Measurements from ENCODE around the gene TSHZ2. TPM values are rescaled to one million over a fixed set of nuclear protein-coding genes. Genes with fewer than 3 reads are reported as not detected.
A peak's percentile ranks its signal among the peaks of the same experiment; 100 is the strongest.

The TSHZ2 gene
- total and polyA plus RNA-seq, 2 experiments from 2014 or later: 1.1 to 5.2 TPM

DNA sequence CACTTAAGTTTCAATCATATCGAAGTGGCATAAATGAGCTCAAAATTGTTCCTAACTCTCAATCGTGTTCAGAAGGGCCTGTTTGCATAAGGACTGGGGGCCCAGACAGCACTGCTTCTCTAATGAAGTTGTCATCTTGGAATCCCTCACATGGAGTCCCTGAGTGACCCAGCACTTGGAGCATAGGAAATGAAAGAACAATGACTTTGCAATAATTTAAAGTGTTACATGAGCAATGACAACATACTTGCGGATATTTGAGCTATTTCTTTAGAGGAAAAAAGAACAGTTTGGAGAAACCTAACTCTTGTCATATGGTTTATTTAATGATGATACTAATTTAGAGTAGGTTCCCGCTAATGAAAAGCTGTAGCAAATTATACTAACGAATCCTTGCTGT lies 239.9 kb downstream of the TSHZ2 start:
- TF ChIP-seq EZH2 (IDR thresholded peaks at IDR 0.05; ENCODE audit: borderline replicate concordance) (no peak), EZH2phosphoT487 (IDR thresholded peaks at IDR 0.05; ENCODE audit: low read depth, severe bottlenecking, unreplicated experiment) (no peak)
- TF ChIP-seq, protein P1, sequence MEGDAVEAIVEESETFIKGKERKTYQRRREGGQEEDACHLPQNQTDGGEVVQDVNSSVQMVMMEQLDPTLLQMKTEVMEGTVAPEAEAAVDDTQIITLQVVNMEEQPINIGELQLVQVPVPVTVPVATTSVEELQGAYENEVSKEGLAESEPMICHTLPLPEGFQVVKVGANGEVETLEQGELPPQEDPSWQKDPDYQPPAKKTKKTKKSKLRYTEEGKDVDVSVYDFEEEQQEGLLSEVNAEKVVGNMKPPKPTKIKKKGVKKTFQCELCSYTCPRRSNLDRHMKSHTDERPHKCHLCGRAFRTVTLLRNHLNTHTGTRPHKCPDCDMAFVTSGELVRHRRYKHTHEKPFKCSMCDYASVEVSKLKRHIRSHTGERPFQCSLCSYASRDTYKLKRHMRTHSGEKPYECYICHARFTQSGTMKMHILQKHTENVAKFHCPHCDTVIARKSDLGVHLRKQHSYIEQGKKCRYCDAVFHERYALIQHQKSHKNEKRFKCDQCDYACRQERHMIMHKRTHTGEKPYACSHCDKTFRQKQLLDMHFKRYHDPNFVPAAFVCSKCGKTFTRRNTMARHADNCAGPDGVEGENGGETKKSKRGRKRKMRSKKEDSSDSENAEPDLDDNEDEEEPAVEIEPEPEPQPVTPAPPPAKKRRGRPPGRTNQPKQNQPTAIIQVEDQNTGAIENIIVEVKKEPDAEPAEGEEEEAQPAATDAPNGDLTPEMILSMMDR (IDR thresholded peaks at IDR 0.05; ENCODE audit: poor library complexity): no peak
- Histone ChIP-seq H3K36me3 (replicated peaks; ENCODE audit: insufficient read depth, low read depth) (no peaks in the 10 kb centered on the region), H3K79me2 (no peaks in the 10 kb centered on the region), H2AFZ (no peak overlapping the region), H3K4me3 (no peak overlapping the region), H3K9me3 (ENCODE audit: low read depth) (no peaks in the 10 kb centered on the region), H4K20me1 (ENCODE audit: insufficient read depth, poor library complexity, severe bottlenecking) (no peaks in the 10 kb centered on the region), H3K4me2 (no peak overlapping the region), H3K4me1 (ENCODE audit: insufficient read depth) (no peaks in the 10 kb centered on the region), H3K9me2 (replicated peaks; ENCODE audit: insufficient read depth) (no peaks in the 10 kb centered on the region), H3K27ac (no peak overlapping the region), H3K27me3 (no peaks in the 10 kb centered on the region)
- 92% methylated on average over 5 of the region's 5 CpGs for WGBS (ENCODE audit: low lambda C conversion rate, missing lambda C conversion rate)
- DNase-seq (ENCODE audit: low spot score): no peak

DNA sequence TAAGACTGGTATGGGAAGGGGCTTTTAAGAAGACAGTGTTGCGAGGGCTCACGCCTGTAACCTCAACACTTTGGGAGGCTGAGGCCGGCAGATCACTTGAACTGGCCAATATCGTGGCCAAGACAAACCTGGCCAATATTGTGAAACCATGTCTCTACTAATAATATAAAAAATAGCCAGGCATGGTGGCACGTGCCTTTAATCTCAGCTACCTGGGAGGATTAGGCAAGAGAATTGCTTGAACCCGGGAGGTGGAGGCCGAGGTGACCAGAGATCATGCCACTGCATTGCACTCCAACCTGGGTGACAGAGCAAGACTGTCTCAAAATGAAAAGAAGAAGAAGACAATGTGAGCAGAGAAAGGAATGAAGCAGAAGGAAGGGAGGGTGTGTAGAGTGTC lies 242.2 kb downstream of the TSHZ2 start:
- TF ChIP-seq EZH2phosphoT487 (IDR thresholded peaks at IDR 0.05; ENCODE audit: low read depth, severe bottlenecking, unreplicated experiment) (no peak), EZH2 (IDR thresholded peaks at IDR 0.05; ENCODE audit: borderline replicate concordance) (no peak)
- TF ChIP-seq, protein P1 (IDR thresholded peaks at IDR 0.05; ENCODE audit: poor library complexity): no peak
- WGBS (ENCODE audit: low lambda C conversion rate, missing lambda C conversion rate): 93% methylated on average over 7 of the region's 7 CpGs
- no peaks in the 10 kb centered on the region for H3K9me2 ChIP-seq (replicated peaks; ENCODE audit: insufficient read depth)
- no peak for DNase-seq (ENCODE audit: low spot score)
- H3K4me1 ChIP-seq (ENCODE audit: insufficient read depth): no peaks in the 10 kb centered on the region
- H3K27me3 ChIP-seq: no peaks in the 10 kb centered on the region
- no peaks in the 10 kb centered on the region for H3K36me3 ChIP-seq (replicated peaks; ENCODE audit: insufficient read depth, low read depth)
- no peaks in the 10 kb centered on the region for H3K9me3 ChIP-seq (ENCODE audit: low read depth)
- no peaks in the 10 kb centered on the region for H3K79me2 ChIP-seq
- H3K27ac ChIP-seq: no peak overlapping the region
- H4K20me1 ChIP-seq (ENCODE audit: insufficient read depth, poor library complexity, severe bottlenecking): no peaks in the 10 kb centered on the region
- H2AFZ ChIP-seq: no peak overlapping the region
- no peak overlapping the region for H3K4me2 ChIP-seq
- H3K4me3 ChIP-seq: no peak overlapping the region

DNA sequence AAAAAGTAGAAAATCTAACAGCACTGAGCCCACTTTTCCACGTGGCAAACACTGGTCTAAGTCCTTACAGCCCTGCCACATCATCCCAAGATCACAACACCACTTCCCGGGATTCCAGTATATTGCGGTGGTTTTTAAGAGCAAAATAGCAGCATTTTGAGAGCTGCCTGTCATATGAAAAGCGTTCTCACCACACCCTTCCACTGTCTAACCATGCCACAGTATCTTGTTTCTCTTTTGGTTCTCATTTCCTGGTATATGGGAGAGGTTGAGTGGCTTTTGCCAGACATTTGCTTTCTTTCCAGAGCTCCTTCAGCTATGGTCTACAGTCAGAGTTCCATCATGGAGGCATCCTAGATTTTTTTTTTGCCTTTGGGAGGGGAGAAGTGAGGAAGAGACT lies 243.0 kb downstream of the TSHZ2 start:
- Histone ChIP-seq H3K79me2 (no peaks in the 10 kb centered on the region), H3K9me3 (ENCODE audit: low read depth) (no peaks in the 10 kb centered on the region), H3K4me2 (no peak overlapping the region), H3K9me2 (replicated peaks; ENCODE audit: insufficient read depth) (no peaks in the 10 kb centered on the region), H3K4me3 (no peak overlapping the region), H3K27ac (no peak overlapping the region), H4K20me1 (ENCODE audit: insufficient read depth, poor library complexity, severe bottlenecking) (no peaks in the 10 kb centered on the region), H2AFZ (no peak overlapping the region), H3K27me3 (no peaks in the 10 kb centered on the region), H3K4me1 (ENCODE audit: insufficient read depth) (no peaks in the 10 kb centered on the region), H3K36me3 (replicated peaks; ENCODE audit: insufficient read depth, low read depth) (no peaks in the 10 kb centered on the region)
- WGBS (ENCODE audit: low lambda C conversion rate, missing lambda C conversion rate): 73% methylated on average over 4 of the region's 4 CpGs
- no peak for TF ChIP-seq EZH2 (IDR thresholded peaks at IDR 0.05; ENCODE audit: borderline replicate concordance)
- no peak for TF ChIP-seq EZH2phosphoT487 (IDR thresholded peaks at IDR 0.05; ENCODE audit: low read depth, severe bottlenecking, unreplicated experiment)
- TF ChIP-seq, protein P1 (IDR thresholded peaks at IDR 0.05; ENCODE audit: poor library complexity): no peak
- no peak for DNase-seq (ENCODE audit: low spot score)

DNA sequence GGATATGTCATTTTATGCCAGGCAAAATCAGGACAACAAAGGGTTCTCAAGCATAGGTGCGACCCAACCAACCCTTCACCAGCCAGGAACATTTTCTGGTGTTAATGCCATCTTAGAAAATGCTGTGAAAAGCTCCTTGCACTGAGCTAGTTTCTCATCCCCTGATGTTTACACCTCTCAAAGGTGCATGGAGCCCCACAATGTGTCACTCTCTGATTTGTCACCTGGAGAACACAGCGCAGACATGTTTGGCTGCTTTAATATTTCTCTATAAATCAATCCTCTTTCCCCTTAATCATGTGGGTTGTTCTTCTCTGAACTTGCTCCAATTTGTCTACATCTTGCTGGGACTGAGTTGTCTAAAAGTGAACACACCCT lies 244.3 kb downstream of the TSHZ2 start:
- WGBS (ENCODE audit: low lambda C conversion rate, missing lambda C conversion rate): 95% methylated on average over 2 of the region's 2 CpGs
- Histone ChIP-seq H3K4me3 (no peak overlapping the region), H3K4me2 (peak overlapping the region; percentile 79)

More for the DNA sequence above, 244.3 kb downstream of the TSHZ2 start:
- no peak for DNase-seq (ENCODE audit: low spot score)
- Histone ChIP-seq H3K4me1 (ENCODE audit: insufficient read depth) (no peaks in the 10 kb centered on the region), H3K27ac (no peak overlapping the region), H2AFZ (peak overlapping the region; percentile 12), H4K20me1 (ENCODE audit: insufficient read depth, poor library complexity, severe bottlenecking) (no peaks in the 10 kb centered on the region), H3K36me3 (replicated peaks; ENCODE audit: insufficient read depth, low read depth) (no peaks in the 10 kb centered on the region), H3K9me3 (ENCODE audit: low read depth) (no peaks in the 10 kb centered on the region), H3K79me2 (no peaks in the 10 kb centered on the region), H3K27me3 (no peaks in the 10 kb centered on the region), H3K9me2 (replicated peaks; ENCODE audit: insufficient read depth) (no peaks in the 10 kb centered on the region)
- TF ChIP-seq EZH2phosphoT487 (IDR thresholded peaks at IDR 0.05; ENCODE audit: low read depth, severe bottlenecking, unreplicated experiment) (no peak), EZH2 (IDR thresholded peaks at IDR 0.05; ENCODE audit: borderline replicate concordance) (no peak)
- TF ChIP-seq, protein P1 (IDR thresholded peaks at IDR 0.05; ENCODE audit: poor library complexity): no peak
